Measurements from ENCODE around the gene TBL1XR1.

TBL1XR1 gene

GRCh38 chr3:176976586-176976985, 220.7 kb downstream of the TBL1XR1 start:
- no peak for TF ChIP-seq EZH2phosphoT487 (conservative IDR thresholded peaks at IDR 0.05; ENCODE audit: low read length)
- no peak for TF ChIP-seq CTCF (IDR thresholded peaks at IDR 0.05; ENCODE audit: insufficient read depth, low read length, poor library complexity, severe bottlenecking)
- H3K36me3 ChIP-seq (ENCODE audit: low read length) = no peaks in the 10 kb centered on the region
- no peaks in the 10 kb centered on the region for H3K79me2 ChIP-seq (ENCODE audit: insufficient read depth, low read length)
- no peak overlapping the region for H3K4me2 ChIP-seq (ENCODE audit: low read depth, low read length, poor library complexity, severe bottlenecking)
- H3K27me3 ChIP-seq (ENCODE audit: low read length) = no peaks in the 10 kb centered on the region
- H2AFZ ChIP-seq (ENCODE audit: low read depth, low read length, severe bottlenecking) = no peak overlapping the region
- H3K9ac ChIP-seq (ENCODE audit: low read length) = no peak overlapping the region
- no peaks in the 10 kb centered on the region for H3F3A ChIP-seq (ENCODE audit: insufficient read depth)
- no peak overlapping the region for H3K27ac ChIP-seq (ENCODE audit: low read depth, low read length)
- H3K9me3 ChIP-seq (ENCODE audit: insufficient read depth, low read length) = no peaks in the 10 kb centered on the region
- H3K4me3 ChIP-seq (ENCODE audit: insufficient read depth, low read length, poor library complexity, severe bottlenecking) = no peak overlapping the region
- H3K9me2 ChIP-seq (replicated peaks; ENCODE audit: insufficient read depth, low read length) = no peaks in the 10 kb centered on the region
- no peaks in the 10 kb centered on the region for H4K20me1 ChIP-seq (ENCODE audit: low read depth, low read length)

GRCh38 chr3:176974279-176974678, 223.0 kb downstream of the TBL1XR1 start:
- no peaks in the 10 kb centered on the region for H3K27me3 ChIP-seq (ENCODE audit: low read length)
- no peaks in the 10 kb centered on the region for H3K9me3 ChIP-seq (ENCODE audit: insufficient read depth, low read length)
- no peaks in the 10 kb centered on the region for H3K9me2 ChIP-seq (replicated peaks; ENCODE audit: insufficient read depth, low read length)
- H3K36me3 ChIP-seq (ENCODE audit: low read length) = no peaks in the 10 kb centered on the region
- H3K9ac ChIP-seq (ENCODE audit: low read length) = no peak overlapping the region
- H3K27ac ChIP-seq (ENCODE audit: low read depth, low read length) = no peak overlapping the region
- H2AFZ ChIP-seq (ENCODE audit: low read depth, low read length, severe bottlenecking) = no peak overlapping the region
- no peaks in the 10 kb centered on the region for H4K20me1 ChIP-seq (ENCODE audit: low read depth, low read length)
- H3K79me2 ChIP-seq (ENCODE audit: insufficient read depth, low read length) = no peaks in the 10 kb centered on the region
- H3K4me3 ChIP-seq (ENCODE audit: insufficient read depth, low read length, poor library complexity, severe bottlenecking) = no peak overlapping the region
- TF ChIP-seq CTCF (IDR thresholded peaks at IDR 0.05; ENCODE audit: insufficient read depth, low read length, poor library complexity, severe bottlenecking) (no peak), EZH2phosphoT487 (conservative IDR thresholded peaks at IDR 0.05; ENCODE audit: low read length) (no peak)
- H3K4me2 ChIP-seq (ENCODE audit: low read depth, low read length, poor library complexity, severe bottlenecking) = no peak overlapping the region
- no peaks in the 10 kb centered on the region for H3F3A ChIP-seq (ENCODE audit: insufficient read depth)

- TF ChIP-seq EZH2phosphoT487 (conservative IDR thresholded peaks at IDR 0.05; ENCODE audit: low read length) = no peak
- no peak for TF ChIP-seq CTCF (IDR thresholded peaks at IDR 0.05; ENCODE audit: insufficient read depth, low read length, poor library complexity, severe bottlenecking)
- no peaks in the 10 kb centered on the region for H3K9me2 ChIP-seq (replicated peaks; ENCODE audit: insufficient read depth, low read length)
- no peak overlapping the region for H3K27ac ChIP-seq (ENCODE audit: low read depth, low read length)
- H2AFZ ChIP-seq (ENCODE audit: low read depth, low read length, severe bottlenecking) = no peak overlapping the region
- no peak overlapping the region for H3K9ac ChIP-seq (ENCODE audit: low read length)
- no peak overlapping the region for H3K4me2 ChIP-seq (ENCODE audit: low read depth, low read length, poor library complexity, severe bottlenecking)
- no peaks in the 10 kb centered on the region for H3F3A ChIP-seq (ENCODE audit: insufficient read depth)
- H4K20me1 ChIP-seq (ENCODE audit: low read depth, low read length) = no peaks in the 10 kb centered on the region
- no peak overlapping the region for H3K4me3 ChIP-seq (ENCODE audit: insufficient read depth, low read length, poor library complexity, severe bottlenecking)
- H3K27me3 ChIP-seq (ENCODE audit: low read length) = no peaks in the 10 kb centered on the region
- no peaks in the 10 kb centered on the region for H3K9me3 ChIP-seq (ENCODE audit: insufficient read depth, low read length)
- H3K36me3 ChIP-seq (ENCODE audit: low read length) = no peaks in the 10 kb centered on the region
- no peaks in the 10 kb centered on the region for H3K79me2 ChIP-seq (ENCODE audit: insufficient read depth, low read length)
Observed at GRCh38 chr3:176971613-176972174, 225.6 kb downstream of the TBL1XR1 start.
